AG10803 (cell line): ENCODE measurements around the gene PTPN9.

Experiments used
- DNase-seq: peaks from one replicate; pipeline ENCODE4 v3.0.0; 2010; ENCODE audit warnings: low read depth
- H3K4me3 ChIP-seq: 2 replicates; pipeline ENCODE4 v1.5.1; 2011; ENCODE audit warnings: mild to moderate bottlenecking, low read length, control low read depth
- TF ChIP-seq, protein P1 (sequence below): conservative IDR thresholded peaks from 2 replicates; pipeline ENCODE4 v1.5.1; 2011; ENCODE audit warnings: mild to moderate bottlenecking, low read length, control low read depth, inconsistent platforms

Gene PTPN9

DNA sequence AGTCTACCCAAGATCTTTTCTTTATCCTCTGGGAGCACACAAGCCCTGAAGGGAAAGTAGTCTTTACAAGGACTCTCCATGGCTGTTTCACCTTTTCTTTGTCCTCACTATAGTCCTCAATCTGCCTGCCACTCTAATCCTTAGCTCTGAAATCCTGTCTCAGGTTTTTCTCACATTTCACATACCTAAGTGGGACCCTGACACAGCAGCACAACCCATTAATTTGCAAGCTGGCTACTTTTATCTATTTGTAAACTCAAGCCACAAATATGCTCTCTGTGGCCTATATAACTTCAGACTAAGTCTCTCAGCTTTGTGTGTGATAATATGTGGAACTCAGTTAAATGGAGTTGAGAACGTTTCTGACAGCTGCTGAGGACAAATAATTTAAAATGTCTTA, 147.4 kb downstream of the PTPN9 start:
- no peak overlapping the region for H3K4me3 ChIP-seq
- TF ChIP-seq, protein P1, sequence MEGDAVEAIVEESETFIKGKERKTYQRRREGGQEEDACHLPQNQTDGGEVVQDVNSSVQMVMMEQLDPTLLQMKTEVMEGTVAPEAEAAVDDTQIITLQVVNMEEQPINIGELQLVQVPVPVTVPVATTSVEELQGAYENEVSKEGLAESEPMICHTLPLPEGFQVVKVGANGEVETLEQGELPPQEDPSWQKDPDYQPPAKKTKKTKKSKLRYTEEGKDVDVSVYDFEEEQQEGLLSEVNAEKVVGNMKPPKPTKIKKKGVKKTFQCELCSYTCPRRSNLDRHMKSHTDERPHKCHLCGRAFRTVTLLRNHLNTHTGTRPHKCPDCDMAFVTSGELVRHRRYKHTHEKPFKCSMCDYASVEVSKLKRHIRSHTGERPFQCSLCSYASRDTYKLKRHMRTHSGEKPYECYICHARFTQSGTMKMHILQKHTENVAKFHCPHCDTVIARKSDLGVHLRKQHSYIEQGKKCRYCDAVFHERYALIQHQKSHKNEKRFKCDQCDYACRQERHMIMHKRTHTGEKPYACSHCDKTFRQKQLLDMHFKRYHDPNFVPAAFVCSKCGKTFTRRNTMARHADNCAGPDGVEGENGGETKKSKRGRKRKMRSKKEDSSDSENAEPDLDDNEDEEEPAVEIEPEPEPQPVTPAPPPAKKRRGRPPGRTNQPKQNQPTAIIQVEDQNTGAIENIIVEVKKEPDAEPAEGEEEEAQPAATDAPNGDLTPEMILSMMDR, result no peak
- no peak for DNase-seq

DNA sequence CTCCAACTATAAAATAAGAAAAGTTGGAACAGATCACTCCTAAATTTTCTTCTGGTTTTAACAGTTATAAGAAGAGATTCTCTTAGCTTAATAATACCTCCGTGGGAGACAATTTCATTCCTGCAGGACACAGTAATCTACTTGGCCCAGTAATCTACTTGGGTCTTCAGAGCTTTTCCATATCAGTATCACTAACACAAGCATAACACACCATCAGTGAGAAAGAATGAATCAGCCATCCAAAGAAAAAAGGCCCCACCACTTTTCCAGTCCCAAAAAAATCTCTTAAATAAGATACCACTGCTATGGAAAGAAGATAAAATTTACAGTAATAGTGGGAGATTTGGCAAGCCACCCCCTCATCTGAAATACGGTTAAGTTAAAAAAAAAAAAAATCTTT, 147.8 kb downstream of the PTPN9 start:
- TF ChIP-seq, protein P1, result no peak
- H3K4me3 ChIP-seq, result no peak overlapping the region
- no peak for DNase-seq

DNA sequence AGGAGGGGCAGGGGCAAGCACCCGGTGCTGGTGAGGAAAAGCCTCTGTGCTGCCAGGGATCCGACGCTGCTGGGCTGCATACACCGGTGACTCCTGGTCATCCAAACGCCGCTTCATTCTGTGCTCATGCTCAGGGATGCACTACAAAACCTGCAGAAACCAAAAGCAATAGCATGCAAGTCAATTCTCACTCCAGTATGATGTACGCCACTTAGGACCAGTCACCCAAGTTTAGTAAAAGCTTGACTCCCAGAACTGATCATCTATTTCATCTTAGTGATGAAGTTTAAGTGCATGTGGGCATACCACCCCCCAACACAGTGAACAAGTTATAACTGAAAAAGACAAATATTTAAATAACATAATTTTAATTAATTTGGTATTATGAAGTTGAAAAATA, 148.9 kb downstream of the PTPN9 start:
- no peak overlapping the region for H3K4me3 ChIP-seq
- TF ChIP-seq, protein P1, result no peak
- no peak for DNase-seq

DNA sequence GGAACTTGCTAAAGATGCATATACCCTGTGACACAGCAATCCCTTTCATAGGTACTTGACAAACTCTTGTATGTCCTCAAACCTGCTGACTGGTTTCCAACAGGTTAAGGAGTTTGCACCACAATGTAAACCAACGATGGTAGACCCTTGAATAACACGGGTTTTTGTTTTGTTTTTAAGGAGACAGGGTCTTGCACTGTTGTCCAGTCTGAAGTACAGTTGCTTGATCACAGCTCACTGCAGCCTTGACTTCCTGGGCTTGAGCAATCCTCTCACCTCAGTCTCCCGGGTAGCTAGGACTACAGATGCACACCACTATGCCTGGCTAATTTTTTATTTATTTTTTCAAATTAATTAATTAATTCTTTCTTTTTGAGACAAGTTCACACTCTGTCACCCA, 151.0 kb downstream of the PTPN9 start:
- no peak overlapping the region for H3K4me3 ChIP-seq
- no peak for DNase-seq
- TF ChIP-seq, protein P1, result no peak

DNA sequence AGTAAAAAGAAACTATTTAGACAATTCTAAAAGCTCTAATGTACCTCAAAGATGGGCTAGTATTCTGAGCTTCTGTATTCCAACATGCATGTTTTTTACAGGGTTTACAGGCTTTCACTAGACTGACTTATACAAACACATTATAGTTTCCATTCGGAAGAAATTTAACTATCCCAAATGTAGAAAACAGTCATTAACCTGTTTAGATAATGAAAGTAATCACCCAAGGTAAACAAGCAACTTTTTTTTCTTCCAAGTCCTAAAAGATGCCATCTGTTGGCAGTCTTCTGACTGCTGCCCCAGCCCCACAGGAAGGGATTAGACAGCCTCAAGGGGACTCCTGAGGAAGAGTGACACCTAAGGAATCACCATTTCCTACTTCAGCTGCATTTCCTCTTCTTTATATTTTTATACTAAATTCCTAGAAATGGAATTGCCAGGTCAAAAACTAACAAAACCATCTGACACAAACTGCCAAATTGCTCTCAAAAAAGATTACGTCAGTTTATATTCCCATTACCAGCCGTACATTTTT, 153.1 kb downstream of the PTPN9 start:
- no peak overlapping the region for H3K4me3 ChIP-seq
- DNase-seq, result no peak
- TF ChIP-seq, protein P1, result no peak

DNA sequence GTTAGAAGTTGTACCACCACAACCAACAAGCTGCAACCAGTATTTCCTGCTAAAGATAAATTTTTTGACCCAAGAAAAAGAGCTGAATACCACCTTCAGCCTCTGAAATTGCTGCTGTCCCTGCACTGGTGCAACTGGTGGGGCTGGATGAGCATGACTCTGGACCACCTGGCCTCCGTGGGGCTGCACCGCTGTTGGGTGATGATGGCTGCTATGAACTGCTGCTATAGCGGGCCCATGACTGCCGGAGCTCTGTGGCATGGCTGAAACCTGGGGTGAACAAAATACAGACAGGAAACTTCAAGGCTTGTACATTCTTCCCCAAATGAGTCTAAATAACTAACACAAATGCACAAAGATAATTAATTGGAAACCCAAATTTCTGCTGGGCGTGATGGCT, 156.6 kb downstream of the PTPN9 start:
- DNase-seq, result no peak
- TF ChIP-seq, protein P1, result no peak
- no peak overlapping the region for H3K4me3 ChIP-seq

DNA sequence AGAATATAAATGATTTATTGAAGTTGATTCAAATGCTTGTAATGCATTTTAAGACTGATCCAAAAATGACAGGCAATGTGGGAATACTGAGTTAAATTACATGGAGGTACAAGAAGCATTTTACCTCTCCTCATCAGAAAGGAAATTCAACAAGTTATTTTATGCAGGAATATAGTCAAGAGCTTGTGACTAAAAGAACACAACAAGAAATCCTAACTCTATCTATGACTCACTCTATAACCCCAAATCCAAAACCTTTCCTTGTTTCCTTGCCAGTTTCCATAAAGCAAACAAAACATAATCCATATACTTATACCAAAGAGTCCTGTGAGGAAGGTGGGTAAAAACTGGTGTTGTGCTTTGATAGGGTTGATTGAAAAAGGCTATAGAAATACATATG, 158.4 kb downstream of the PTPN9 start:
- no peak overlapping the region for H3K4me3 ChIP-seq
- no peak for DNase-seq
- TF ChIP-seq, protein P1, result no peak
